HG02759 (cell line): ENCODE data around the gene SPTBN2.

Experiments used
- ATAC-seq: cut with Tn5 transposase; IDR thresholded peaks from one replicate; pipeline ENCODE4 v1.9.1; 2021; ENCODE audit warnings: mild to moderate bottlenecking, moderate library complexity; ENCODE audit not compliant: unreplicated experiment

The SPTBN2 gene

GRCh38 chr11:66686100-66686785 lies 42.8 kb downstream of the SPTBN2 start:
- no peak for ATAC-seq

- no peak for ATAC-seq
Observed at GRCh38 chr11:66685276-66686099, 43.5 kb downstream of the SPTBN2 start.

- ATAC-seq: no peak
Observed at GRCh38 chr11:66684635-66685034, 44.4 kb downstream of the SPTBN2 start.

- no peak for ATAC-seq
Observed at GRCh38 chr11:66683877-66684276, 45.1 kb downstream of the SPTBN2 start.

- no peak for ATAC-seq
Observed at GRCh38 chr11:66680966-66681645, 47.9 kb downstream of the SPTBN2 start.

GRCh38 chr11:66677599-66678375 lies 51.2 kb downstream of the SPTBN2 start, which contains the start of gene RBM4B:
Gene RBM4B (minus strand): TSS chr11:66677887. CDS start chr11:66677079, 808 bp downstream.
- peak; percentile 87 for ATAC-seq

GRCh38 chr11:66676931-66677598 lies 52.0 kb downstream of the SPTBN2 start:
- no peak for ATAC-seq

GRCh38 chr11:66676282-66676919 lies 52.6 kb downstream of the SPTBN2 start:
- no peak for ATAC-seq

- ATAC-seq: no peak
Observed at GRCh38 chr11:66674964-66675602, 53.9 kb downstream of the SPTBN2 start.

GRCh38 chr11:66670816-66671215 lies 58.2 kb downstream of the SPTBN2 start:
- no peak for ATAC-seq

GRCh38 chr11:66665369-66665768 lies 63.6 kb downstream of the SPTBN2 start:
- ATAC-seq: no peak

- ATAC-seq: no peak
Observed at GRCh38 chr11:66663741-66664296, 65.2 kb downstream of the SPTBN2 start.

GRCh38 chr11:66659763-66660162 lies 69.3 kb downstream of the SPTBN2 start:
- ATAC-seq: no peak

GRCh38 chr11:66653123-66653522 lies 75.9 kb downstream of the SPTBN2 start:
- ATAC-seq: no peak

- ATAC-seq: no peak
Observed at GRCh38 chr11:66652651-66653050, 76.4 kb downstream of the SPTBN2 start.

- ATAC-seq: no peak
Observed at GRCh38 chr11:66651016-66651415, 78.0 kb downstream of the SPTBN2 start.

GRCh38 chr11:66649903-66650302 lies 79.1 kb downstream of the SPTBN2 start:
- ATAC-seq: no peak

- no peak for ATAC-seq
Observed at GRCh38 chr11:66646828-66647227, 82.2 kb downstream of the SPTBN2 start.
